ENCODE measurements around the gene RAB3C.

RAB3C gene

GRCh38 chr5:58849223-58849622 lies 266.3 kb downstream of the RAB3C start:
- DNase-seq (ENCODE audit: low spot score): no peak
- TF ChIP-seq CTCF (IDR thresholded peaks at IDR 0.05; ENCODE audit: extremely low read depth, missing control alignments): no peak

- DNase-seq (ENCODE audit: low spot score): peak; percentile 37
- no peak for TF ChIP-seq CTCF (IDR thresholded peaks at IDR 0.05; ENCODE audit: extremely low read depth, missing control alignments)
Measured at GRCh38 chr5:58849921-58850667, 267.2 kb downstream of the RAB3C start.

- no peak for DNase-seq (ENCODE audit: low spot score)
- no peak for TF ChIP-seq CTCF (IDR thresholded peaks at IDR 0.05; ENCODE audit: extremely low read depth, missing control alignments)
Measured at GRCh38 chr5:58851153-58851552, 268.3 kb downstream of the RAB3C start.

- DNase-seq (ENCODE audit: low spot score): no peak
- no peak for TF ChIP-seq CTCF (IDR thresholded peaks at IDR 0.05; ENCODE audit: extremely low read depth, missing control alignments)
Measured at GRCh38 chr5:58851571-58851970, 268.7 kb downstream of the RAB3C start.

GRCh38 chr5:58852566-58852965 lies 269.7 kb downstream of the RAB3C start:
- no peak for TF ChIP-seq CTCF (IDR thresholded peaks at IDR 0.05; ENCODE audit: extremely low read depth, missing control alignments)
- no peak for DNase-seq (ENCODE audit: low spot score)

GRCh38 chr5:58854441-58854840 lies 271.6 kb downstream of the RAB3C start:
- DNase-seq (ENCODE audit: low spot score): no peak
- no peak for TF ChIP-seq CTCF (IDR thresholded peaks at IDR 0.05; ENCODE audit: extremely low read depth, missing control alignments)

- no peak for DNase-seq (ENCODE audit: low spot score)
- no peak for TF ChIP-seq CTCF (IDR thresholded peaks at IDR 0.05; ENCODE audit: extremely low read depth, missing control alignments)
Measured at GRCh38 chr5:58855851-58856739, 273.2 kb downstream of the RAB3C start.

Measured in GM20000 (cell line).